Activated gamma-delta T cell treated with Interleukin-2 at 50 U/mL for 16 hours (primary cell): Measurements from ENCODE around the gene NUBP2.

Experiments
- DNase-seq: peaks from one replicate; pipeline ENCODE4 v3.0.0-alpha.2; 2020

NUBP2 gene

DNA sequence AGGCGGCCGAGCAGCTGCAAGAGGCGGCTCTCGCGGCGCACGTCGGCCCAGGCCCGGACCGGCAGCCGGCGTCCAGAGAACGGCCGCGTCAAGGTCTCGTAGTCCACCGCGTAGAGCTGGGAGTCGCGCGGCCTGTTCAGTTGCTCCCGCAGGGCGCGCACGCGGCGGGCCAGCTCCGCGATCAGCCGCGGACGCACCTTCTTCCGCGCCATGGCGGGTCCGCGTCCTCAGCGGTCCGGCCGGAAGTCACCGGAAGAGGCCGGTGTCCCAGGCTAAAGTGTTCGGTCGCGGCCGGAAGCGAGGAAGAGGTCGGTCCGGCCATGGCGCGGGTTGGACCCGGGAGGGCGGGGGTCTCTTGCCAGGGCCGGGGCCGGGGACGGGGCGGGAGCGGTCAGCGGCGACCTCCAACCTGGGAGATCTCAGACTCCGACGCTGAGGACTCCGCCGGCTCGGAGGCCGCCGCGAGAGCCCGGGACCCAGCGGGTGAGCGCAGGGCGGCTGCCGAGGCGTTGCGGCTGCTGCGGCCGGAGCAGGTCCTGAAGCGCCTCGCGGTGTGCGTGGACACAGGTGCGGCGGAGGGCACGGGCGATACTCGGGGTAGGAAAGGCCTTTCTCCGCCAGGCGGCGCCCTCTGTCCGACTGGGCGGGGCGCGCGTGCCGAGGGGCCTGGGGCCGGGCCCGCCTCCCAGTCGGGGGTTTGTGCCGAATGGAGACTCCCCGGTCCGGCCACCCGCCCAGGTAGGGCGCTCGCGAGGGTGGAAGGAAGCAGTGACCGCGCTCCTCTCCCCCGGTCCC is 9.7 kb upstream of the NUBP2 start, which contains the start of gene MRPS34:
TSS of gene MRPS34 (minus strand) at position 227 of the 795 bp plus-strand sequence. CDS start at position 212, 15 bp downstream.
- peak; percentile 74 for DNase-seq

GRCh38 chr16:1773703-1774447 is 8.9 kb upstream of the NUBP2 start:
- no peak for DNase-seq

DNA sequence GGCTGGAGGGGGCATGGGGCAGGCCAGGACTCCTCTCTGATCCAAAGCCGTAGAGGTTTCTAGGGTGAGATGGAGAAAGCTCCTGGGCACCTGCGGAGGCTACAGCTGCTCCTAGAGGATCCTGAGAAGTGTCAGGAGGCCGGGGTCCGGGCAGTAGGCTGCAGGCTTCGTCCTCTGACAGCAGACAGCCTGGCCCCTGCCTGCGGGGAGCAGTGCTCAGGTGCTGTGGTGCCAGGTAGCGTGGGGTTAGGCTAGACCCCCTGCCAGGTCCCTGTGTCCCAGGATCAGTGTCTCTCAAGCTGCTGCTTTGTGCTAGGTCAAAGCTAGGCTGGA is 8.3 kb upstream of the NUBP2 start:
- DNase-seq: no peak

GRCh38 chr16:1775006-1775845 is 7.5 kb upstream of the NUBP2 start:
- DNase-seq: no peak

GRCh38 chr16:1775846-1776671 is 6.7 kb upstream of the NUBP2 start:
- no peak for DNase-seq

GRCh38 chr16:1776672-1776955 is 6.1 kb upstream of the NUBP2 start:
- no peak for DNase-seq

DNA sequence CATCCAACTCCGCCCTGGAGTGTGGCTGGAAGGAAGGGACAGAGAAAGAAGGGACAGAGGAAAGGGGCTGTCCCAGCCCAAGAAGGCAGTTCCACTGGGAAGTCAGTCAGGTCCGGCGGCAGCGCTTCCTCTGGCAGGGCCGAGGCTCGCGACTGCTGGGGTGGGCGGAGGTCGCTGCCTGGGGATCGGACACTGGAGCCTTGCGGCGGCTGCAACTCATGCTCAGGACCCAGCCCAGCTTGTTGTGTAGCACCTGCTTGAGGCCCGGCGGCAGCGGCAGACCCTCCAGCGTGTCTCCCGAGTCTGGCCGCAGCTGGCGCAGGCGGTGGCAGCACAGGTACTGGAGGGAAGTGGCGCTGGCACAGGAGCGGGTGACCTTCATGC is 5.8 kb upstream of the NUBP2 start:
- DNase-seq: no peak

DNA sequence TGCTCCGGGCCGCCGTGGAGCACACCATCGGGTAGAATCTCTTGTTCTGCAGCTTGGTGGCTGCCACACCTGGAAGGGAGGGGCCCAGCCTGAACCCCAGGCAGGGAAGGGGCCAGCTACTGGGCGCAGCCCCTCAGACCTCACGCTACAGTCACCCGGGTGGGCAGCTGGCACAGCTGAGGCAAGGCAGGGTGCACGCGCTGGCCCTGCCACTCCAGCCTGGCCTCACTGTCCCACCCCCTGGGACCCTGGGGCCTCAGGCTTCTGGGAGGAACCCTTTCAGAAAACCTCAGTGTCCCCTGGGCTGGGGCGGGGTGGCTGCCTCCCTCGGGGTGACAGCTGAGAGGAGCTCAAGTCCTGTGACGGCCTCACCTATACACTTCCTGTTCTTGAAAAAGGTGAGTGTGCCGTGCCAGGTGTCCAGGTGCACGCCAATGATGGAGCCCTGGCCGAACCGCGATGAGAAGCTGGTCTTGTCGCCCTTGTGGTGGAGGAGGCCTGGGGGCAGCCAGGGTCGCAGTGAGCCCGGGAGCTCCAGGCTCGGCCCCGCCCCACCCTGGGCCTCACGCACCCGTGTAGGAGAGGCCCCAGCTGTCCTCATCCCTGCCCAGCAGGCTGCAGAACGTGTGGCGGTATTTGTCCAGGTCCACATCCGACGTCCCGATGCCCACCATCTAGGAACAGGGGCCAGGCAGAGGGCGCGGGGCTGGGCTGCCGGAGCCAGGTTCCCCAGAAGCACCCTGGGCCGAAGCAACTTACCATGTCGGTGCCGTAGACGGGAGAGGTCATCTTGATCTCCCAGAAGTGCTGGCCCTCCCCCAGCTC is 5.2 kb upstream of the NUBP2 start:
- no peak for DNase-seq

DNA sequence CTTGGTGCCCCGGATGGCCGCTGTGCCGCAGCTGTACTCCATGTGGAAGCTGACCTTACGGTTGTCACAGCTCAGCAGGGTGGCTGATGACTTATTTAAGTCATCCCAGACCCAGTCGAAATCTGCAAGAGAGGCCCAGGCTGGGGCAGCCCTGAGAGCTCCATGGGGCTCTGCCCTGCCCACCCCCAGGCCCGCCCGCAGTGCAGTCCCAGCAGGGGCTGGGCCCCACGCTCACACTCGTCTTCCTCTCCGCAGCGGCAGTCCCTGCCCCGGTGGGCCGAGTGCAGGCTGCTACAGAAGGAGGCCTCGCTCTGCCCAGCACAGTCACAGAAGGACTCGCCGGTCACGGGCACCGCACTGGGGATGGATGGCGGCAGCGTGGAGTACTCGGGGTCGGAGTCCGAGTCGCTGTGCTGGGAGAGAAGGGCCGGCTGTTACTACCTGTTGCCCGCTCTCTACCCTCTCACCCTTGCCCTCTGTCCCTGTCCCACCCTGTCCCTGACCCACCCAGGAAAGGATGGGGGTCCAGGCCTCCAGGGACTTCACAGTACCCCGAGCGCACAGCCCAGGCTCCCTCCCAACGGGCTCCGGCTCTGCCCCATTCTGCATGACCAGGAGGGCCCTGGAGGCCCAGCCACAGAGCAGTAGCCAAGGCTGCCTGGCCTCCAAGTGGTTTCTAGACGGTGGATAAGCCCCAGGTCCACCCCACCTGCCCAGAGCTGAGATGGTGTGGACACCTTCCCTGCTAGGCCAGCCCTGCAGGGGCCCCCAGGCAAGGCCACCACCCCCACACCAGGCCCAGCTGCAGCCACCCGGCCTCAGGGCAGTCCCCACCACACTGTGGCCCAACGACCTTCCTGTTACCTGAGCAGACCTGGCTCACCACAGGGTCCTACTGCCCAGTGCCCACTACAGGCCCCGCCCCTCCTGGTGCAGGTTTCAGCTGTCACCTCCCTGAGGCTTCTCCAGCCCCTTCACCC is 4.3 kb upstream of the NUBP2 start:
- no peak for DNase-seq

DNA sequence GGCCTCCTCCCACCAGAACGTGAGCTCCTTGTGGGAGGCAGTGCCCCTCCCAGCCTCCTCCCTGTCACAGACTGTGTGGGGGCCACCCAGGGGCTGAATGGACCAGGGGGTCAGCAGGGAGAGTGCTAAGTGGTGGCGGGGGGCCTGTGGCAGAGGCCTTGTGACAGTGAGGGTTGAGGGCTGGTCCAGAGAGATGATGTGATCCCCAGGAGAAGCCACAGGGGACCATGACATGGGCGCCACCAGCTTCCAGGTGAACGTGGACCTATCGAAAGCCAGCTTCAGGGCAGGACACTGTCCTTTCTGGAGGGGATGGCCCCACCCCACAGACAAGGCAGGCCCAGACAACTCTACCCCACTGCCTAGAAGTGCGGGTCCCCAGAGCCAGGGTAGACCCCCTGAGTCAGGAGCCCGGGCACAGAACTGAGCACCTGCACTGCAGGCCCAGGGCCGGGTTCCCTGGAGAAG is 3.5 kb upstream of the NUBP2 start:
- no peak for DNase-seq

- no peak for DNase-seq
Observed at GRCh38 chr16:1779741-1780676, 2.8 kb upstream of the NUBP2 start.

DNA sequence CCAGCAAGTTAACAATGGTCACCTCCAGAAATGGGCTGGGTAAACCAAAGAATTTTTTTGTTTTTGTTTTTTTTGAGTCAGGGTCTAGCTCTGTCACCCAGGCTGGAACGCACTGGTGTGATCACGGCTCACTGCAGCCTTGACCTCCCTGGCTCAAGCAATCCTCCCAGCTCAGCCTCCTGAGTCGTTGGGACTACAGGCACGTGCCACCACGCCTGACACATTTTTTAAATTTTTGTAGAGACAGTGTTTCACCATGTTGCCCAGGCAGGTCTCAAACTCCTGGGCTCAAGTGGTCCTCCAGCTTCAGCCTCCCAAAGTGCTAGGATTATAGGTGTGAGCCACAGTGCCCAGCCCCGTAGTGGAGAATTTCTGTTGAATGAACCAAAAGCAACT is 2.1 kb upstream of the NUBP2 start:
- DNase-seq: no peak

- no peak for DNase-seq
Observed at GRCh38 chr16:1781254-1781653, 1.5 kb upstream of the NUBP2 start.

DNA sequence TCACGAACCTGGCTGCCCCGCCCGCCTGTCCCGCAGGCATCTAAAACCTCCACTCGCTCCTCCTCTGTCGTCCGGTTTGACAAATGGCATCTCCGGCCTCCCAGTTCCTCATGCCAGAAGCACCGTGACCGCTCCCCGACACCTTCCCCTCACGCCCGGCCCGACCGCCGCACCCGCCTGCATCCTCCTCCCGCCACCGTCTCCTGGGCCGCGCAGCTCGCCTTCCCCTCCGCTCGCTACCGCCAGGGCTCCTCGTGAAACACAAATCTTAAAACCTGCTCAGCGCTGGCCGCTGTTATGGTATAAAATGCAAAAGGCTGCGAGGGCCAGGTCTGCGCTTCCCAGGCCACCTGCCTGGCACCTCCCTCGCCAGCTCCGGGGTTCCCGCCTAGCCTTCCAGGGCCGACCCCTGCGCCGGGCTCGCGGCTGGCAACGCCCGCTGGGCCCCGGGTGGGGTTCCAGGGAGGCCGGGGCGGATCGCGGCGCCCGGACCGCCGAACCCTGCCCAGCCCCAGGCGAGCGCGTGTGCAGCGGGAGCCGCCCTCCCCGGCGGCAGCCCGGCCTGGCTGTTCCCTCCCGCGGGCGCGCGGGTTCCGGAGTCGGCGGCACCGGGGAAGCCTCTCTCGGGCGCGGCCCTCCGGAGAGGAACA is 877 bp upstream of the NUBP2 start:
- peak; percentile 22 for DNase-seq

DNA sequence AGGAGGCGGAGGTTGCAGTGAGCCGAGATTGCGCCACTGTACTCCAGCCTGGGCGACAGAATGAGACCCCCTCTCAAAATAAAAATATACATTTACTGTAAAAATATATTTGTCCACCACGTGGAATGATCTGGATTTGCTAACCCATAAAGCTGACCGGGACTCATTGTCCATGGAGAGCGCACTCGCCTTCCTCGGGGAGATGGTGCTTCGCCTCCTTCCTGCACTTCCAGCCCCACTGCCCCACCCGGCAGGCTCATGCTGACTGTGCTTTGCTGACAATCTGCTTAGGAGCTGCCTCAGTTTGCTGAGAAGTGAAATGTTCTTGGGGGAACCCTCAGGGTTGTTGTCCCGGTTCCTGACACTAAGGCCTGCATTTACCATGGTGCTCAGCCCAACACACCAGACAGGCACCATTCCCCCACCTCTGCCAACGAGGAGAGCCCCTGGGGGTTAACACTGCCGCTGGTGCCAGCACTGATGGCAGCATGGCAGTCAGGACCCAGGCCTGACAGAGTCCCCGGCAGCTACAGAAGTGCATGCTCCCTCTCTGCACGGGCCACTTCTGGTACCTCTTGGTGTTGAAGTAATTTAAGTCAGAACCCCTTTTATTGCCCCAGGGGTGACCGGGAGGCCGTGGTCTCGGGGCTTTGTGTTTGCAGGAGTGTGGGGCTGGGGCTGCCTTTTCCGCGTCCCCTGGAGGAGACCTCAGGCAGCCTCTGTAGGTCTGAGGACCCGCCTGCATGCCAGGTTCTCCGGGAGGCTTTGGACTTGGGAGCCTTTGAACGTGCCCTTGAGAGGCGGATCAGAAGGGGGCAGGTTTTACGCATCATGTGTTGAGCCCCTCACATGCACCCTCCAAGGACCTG is 2.5 kb downstream of the NUBP2 start:
- DNase-seq: no peak

DNA sequence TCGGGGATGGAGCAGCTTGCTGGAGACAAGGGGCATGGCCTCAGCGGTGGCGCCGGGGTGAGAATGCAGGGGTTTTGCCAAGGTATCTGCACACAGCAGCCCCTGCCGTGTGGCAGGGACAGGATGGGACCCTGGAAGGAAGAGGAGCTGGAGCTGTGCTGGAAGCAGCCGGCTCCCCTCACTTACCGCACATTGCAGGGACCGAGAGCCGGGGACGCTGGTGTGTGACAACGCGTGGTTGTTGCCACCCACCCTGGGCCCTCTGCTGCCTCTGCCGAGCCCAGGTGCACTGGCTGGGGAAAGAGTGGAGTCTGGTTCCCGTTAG is 3.0 kb downstream of the NUBP2 start:
- DNase-seq: peak; percentile 2

GRCh38 chr16:1786242-1787055 is 3.7 kb downstream of the NUBP2 start:
- peak; percentile 3 for DNase-seq
